HCT116 (cell line): ENCODE measurements around the gene OTOG.

Experiments used
- CEBPB ChIP-seq: IDR thresholded peaks from 2 replicates; pipeline ENCODE4 v1.6.1; 2012; ENCODE audit warnings: low read depth
- CTCF ChIP-seq, 3 experiments: fragments of 200-600 bp in 1 of 3; sonication (generic) in 1 of 3; IDR thresholded peaks in 2 of 3; conservative IDR thresholded peaks in 1 of 3; 2 replicates each; pipeline ENCODE4 v1.5.1; 2012 to 2017; ENCODE audit warnings: low read depth in 2 of 3, low read length in 2 of 3, antibody characterized with exemption in 1 of 3, borderline replicate concordance in 1 of 3, control low read depth in 1 of 3, mild to moderate bottlenecking in 1 of 3, mixed read lengths in 1 of 3, mixed run types in 1 of 3, moderate library complexity in 1 of 3; ENCODE audit not compliant: insufficient read depth in 1 of 3
- EZH2phosphoT487 ChIP-seq: fragments of 200-600 bp; IDR thresholded peaks from 2 replicates; pipeline ENCODE4 v1.6.1; 2018; ENCODE audit warnings: antibody characterized with exemption, borderline replicate concordance
- JUND ChIP-seq: IDR thresholded peaks from 2 replicates; pipeline ENCODE4 v1.6.1; 2012
- POLR2A ChIP-seq: IDR thresholded peaks from 2 replicates; pipeline ENCODE4 v1.7.0; 2011; ENCODE audit warnings: borderline replicate concordance; ENCODE audit not compliant: insufficient read depth, insufficient read length; ENCODE audit errors: extremely low read depth
- RAD21 ChIP-seq: IDR thresholded peaks from 2 replicates; pipeline ENCODE4 v1.6.1; 2012; ENCODE audit warnings: low read depth, mild to moderate bottlenecking
- ZBTB33 ChIP-seq: IDR thresholded peaks from 2 replicates; pipeline ENCODE4 v1.6.1; 2011; ENCODE audit warnings: mild to moderate bottlenecking, low read length, moderate library complexity; ENCODE audit not compliant: insufficient replicate concordance; ENCODE audit errors: extremely low read depth
- ZFX ChIP-seq: fragments of 450-650 bp; IDR thresholded peaks from 2 replicates; pipeline ENCODE4 v1.6.1; 2017

- TF ChIP-seq POLR2A (no peak), RAD21 (no peak), CTCF (IDR thresholded peaks at IDR 0.05 in 2 of 3, conservative IDR thresholded peaks at IDR 0.05 in 1 of 3; ENCODE audit: borderline replicate concordance in 1 of 3, insufficient read depth in 1 of 3, low read depth in 2 of 3, low read length in 2 of 3) (no peak), ZBTB33 (no peak), ZFX (no peak), EZH2phosphoT487 (no peak), JUND (no peak), CEBPB (no peak)
These were observed 3.4 kb upstream of the OTOG start for GRCh38 chr11:17543574-17544180.
